Prostate gland (tissue), 2 donors: ENCODE data around the gene APPL2. TPM values are rescaled to one million over a fixed set of nuclear protein-coding genes. Genes with fewer than 3 reads are reported as not detected.
"Not testable (repeated sequence)": the region's sequence is repeated elsewhere in the genome, so short reads cannot be mapped to it uniquely, and the experiment has no call there.

ENCODE experiments used
- DNase-seq: peaks from one replicate; pipeline ENCODE4 v3.0.0-alpha.2; 2019; ENCODE audit warnings: low spot score
- H3K27ac ChIP-seq, 2 donors: fragments of 200-600 bp; sonication (generic); 2 replicates each; pipeline ENCODE4 v1.5.1; 2017 to 2019
- H3K27me3 ChIP-seq: fragments of 200-600 bp; sonication (generic); replicated peaks from 2 replicates; pipeline ENCODE4 v1.5.1; 2019; ENCODE audit not compliant: insufficient read depth
- H3K36me3 ChIP-seq, 2 donors: fragments of 200-600 bp; sonication (generic); 1 replicate in 1 of 2; 2 replicates in 1 of 2; pipeline versions ENCODE4 v1.5.1 to v1.8.1; 2017 to 2019
- H3K4me1 ChIP-seq: fragments of 200-600 bp; sonication (generic); replicated peaks from 2 replicates; pipeline ENCODE4 v1.5.1; 2019
- H3K4me3 ChIP-seq, 2 donors: fragments of 200-600 bp; sonication (generic); 2 replicates each; pipeline ENCODE4 v1.5.1; 2017 to 2019
- H3K9me3 ChIP-seq: fragments of 200-600 bp; sonication (generic); 2 replicates; pipeline ENCODE4 v1.5.1; 2017
- CTCF ChIP-seq, 4 experiments: fragments of 200-600 bp in 2 of 4; fragments of 450-650 bp in 2 of 4; sonication (generic) in 2 of 4; IDR thresholded peaks; 1 replicate in 3 of 4; 2 replicates in 1 of 4; pipeline ENCODE4 v1.5.1; 2016 to 2019; ENCODE audit warnings: antibody characterized with exemption in 4 of 4, mild to moderate bottlenecking in 2 of 4, moderate library complexity in 2 of 4
- POLR2A ChIP-seq: fragments of 450-650 bp; IDR thresholded peaks from one replicate; pipeline ENCODE4 v1.6.1; 2016; ENCODE audit warnings: antibody characterized with exemption, mild to moderate bottlenecking
- POLR2AphosphoS5 ChIP-seq: sonication (generic); formaldehyde crosslinking; IDR thresholded peaks from one replicate; pipeline ENCODE4 v1.6.1; 2017; ENCODE audit warnings: antibody characterized with exemption
- WGBS: methylation state at CpG from one replicate; pipeline ENCODE4 v1.1.5; 2018; 5-methylcytosine and 5-hydroxymethylcytosine counted together
- intact Hi-C: fragments of 100-400 bp; cut with DNase I; formaldehyde crosslinking; loops from one replicate; pipeline ENCODE4 v1.14.2; 2022
- total RNA-seq, 2 donors: library from RNA; depleted of rRNA; stranded (reverse); fragments of >200 nt; gene quantifications; one replicate each; pipeline ENCODE4 v1.1.0, GENCODE V29; 2016

Gene APPL2
- total RNA-seq, 2 donors from 2014 or later: 72.0 to 110 TPM

DNA sequence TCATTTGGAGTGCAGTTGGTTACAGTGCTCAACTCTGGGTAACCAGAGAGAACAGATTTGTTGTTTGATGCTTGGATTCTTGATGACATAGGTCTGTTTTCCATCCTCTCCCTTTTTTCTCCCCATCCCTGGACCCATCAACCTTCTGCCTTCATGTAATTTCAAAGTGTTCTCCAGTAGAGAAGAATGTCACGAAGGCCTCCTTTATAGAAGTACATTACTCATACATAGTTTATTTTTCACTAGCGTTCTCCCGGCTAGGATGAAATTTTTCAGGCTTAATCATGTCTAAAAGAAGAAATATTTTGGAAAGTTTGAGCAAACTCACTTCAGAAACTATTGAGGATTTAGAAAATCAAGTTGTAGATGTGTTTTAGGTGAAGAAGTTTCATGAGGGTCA is 20.9 kb upstream of the APPL2 start:
- no peaks in the 10 kb centered on the region for H3K36me3 ChIP-seq
- no peaks in the 10 kb centered on the region for H3K27me3 ChIP-seq
- no peak for DNase-seq
- 66% methylated on average over 3 of the region's 3 CpGs for WGBS
- no peak overlapping the region for H3K4me3 ChIP-seq
- no peaks in the 10 kb centered on the region for H3K9me3 ChIP-seq
- H3K27ac ChIP-seq: no peak overlapping the region
- intact Hi-C loops: no loop called here
- no peak for TF ChIP-seq CTCF (IDR thresholded peaks at IDR 0.05)
- no peak for TF ChIP-seq POLR2AphosphoS5
- TF ChIP-seq POLR2A: no peak
- no peaks in the 10 kb centered on the region for H3K4me1 ChIP-seq

- H3K9me3 ChIP-seq, H3K4me1 ChIP-seq, H3K36me3 ChIP-seq, H3K27ac ChIP-seq, H3K27me3 ChIP-seq, intact Hi-C loops, DNase-seq, H3K4me3 ChIP-seq: not testable (repeated sequence)
- 74% methylated on average over 5 of the region's 5 CpGs for WGBS
Measured at GRCh38 chr12:105256431-105256830, 20.5 kb upstream of the APPL2 start.

- Histone ChIP-seq H3K9me3 (no peaks in the 10 kb centered on the region), H3K27me3 (no peaks in the 10 kb centered on the region), H3K4me1 (no peaks in the 10 kb centered on the region), H3K4me3 (no peak overlapping the region), H3K36me3 (no peaks in the 10 kb centered on the region), H3K27ac (no peak overlapping the region)
- intact Hi-C loops: no loop called here
- no peak for TF ChIP-seq POLR2A
- no peak for TF ChIP-seq CTCF (IDR thresholded peaks at IDR 0.05)
- TF ChIP-seq POLR2AphosphoS5: no peak
- 53% methylated on average over 2 of the region's 2 CpGs for WGBS
- no peak for DNase-seq
Measured at GRCh38 chr12:105256011-105256410, 20.0 kb upstream of the APPL2 start.

- 64% methylated on average over 3 of the region's 3 CpGs for WGBS
- Histone ChIP-seq H3K27me3 (no peaks in the 10 kb centered on the region), H3K27ac (no peak overlapping the region), H3K4me3 (no peak overlapping the region), H3K4me1 (no peaks in the 10 kb centered on the region), H3K9me3 (no peaks in the 10 kb centered on the region), H3K36me3 (no peaks in the 10 kb centered on the region)
- TF ChIP-seq POLR2AphosphoS5 (no peak), POLR2A (no peak), CTCF (IDR thresholded peaks at IDR 0.05) (no peak)
- no peak for DNase-seq
- intact Hi-C loops: no loop called here
Measured at GRCh38 chr12:105253866-105254513, 18.0 kb upstream of the APPL2 start.

GRCh38 chr12:105252901-105253300 is 16.9 kb upstream of the APPL2 start:
- WGBS: 84% methylated on average over 5 of the region's 5 CpGs
- intact Hi-C loops: no loop called here
- H3K27me3 ChIP-seq: no peaks in the 10 kb centered on the region
- no peaks in the 10 kb centered on the region for H3K4me1 ChIP-seq
- no peak for DNase-seq
- H3K9me3 ChIP-seq: no peaks in the 10 kb centered on the region
- TF ChIP-seq POLR2AphosphoS5 (no peak), POLR2A (no peak), CTCF (IDR thresholded peaks at IDR 0.05) (no peak)
- H3K36me3 ChIP-seq: no peaks in the 10 kb centered on the region
- H3K27ac ChIP-seq: no peak overlapping the region
- H3K4me3 ChIP-seq: no peak overlapping the region

GRCh38 chr12:105245776-105246427 is 9.9 kb upstream of the APPL2 start:
- WGBS: 88% methylated on average over 18 of the region's 20 CpGs
- DNase-seq, H3K4me1 ChIP-seq, H3K9me3 ChIP-seq, H3K27me3 ChIP-seq, H3K4me3 ChIP-seq, H3K36me3 ChIP-seq, intact Hi-C loops, H3K27ac ChIP-seq: not testable (repeated sequence)
